Gastrocnemius medialis (tissue), 4 donors: ENCODE results near the gene TOR1AIP2. TPM values are rescaled to one million over a fixed set of nuclear protein-coding genes. Genes with fewer than 3 reads are reported as not detected.

Source experiments
- ATAC-seq, 2 donors: fragments of 150-250 bp; one replicate each; pipeline ENCODE4 v1.9.1; 2016
- DNase-seq, 2 donors: peaks; one replicate each; pipeline ENCODE4 v3.0.0-alpha.2; 2019
- H3K27ac ChIP-seq, 4 donors: fragments of 200-600 bp; sonication (generic); 1 replicate in 1 of 4; 2 replicates in 3 of 4; pipeline ENCODE4 v1.5.1; 2016 to 2018; ENCODE audit warnings: mild to moderate bottlenecking in 2 of 4, moderate library complexity in 1 of 4
- H3K27me3 ChIP-seq, 3 donors: fragments of 200-600 bp; sonication (generic) in 2 of 3; 1 replicate in 1 of 3; 2 replicates in 2 of 3; pipeline versions ENCODE4 v1.5.1 to v1.6.0; 2016 to 2019; ENCODE audit warnings: mild to moderate bottlenecking in 1 of 3, moderate library complexity in 1 of 3
- H3K36me3 ChIP-seq, 2 donors: fragments of 200-600 bp; sonication (generic) in 1 of 2; one replicate each; pipeline ENCODE4 v1.5.1; 2017 to 2018
- H3K4me1 ChIP-seq, 2 donors: fragments of 200-600 bp; sonication (generic) in 1 of 2; one replicate each; pipeline ENCODE4 v1.5.1; 2016 to 2017; ENCODE audit warnings: mild to moderate bottlenecking in 2 of 2
- H3K4me3 ChIP-seq, 4 donors: fragments of 200-600 bp; sonication (generic) in 3 of 4; 1 replicate in 1 of 4; 2 replicates in 3 of 4; pipeline ENCODE4 v1.5.1; 2016 to 2019; ENCODE audit warnings: mild to moderate bottlenecking in 2 of 4
- H3K9me3 ChIP-seq, 3 donors: fragments of 200-600 bp; sonication (generic) in 2 of 3; 1 replicate in 1 of 3; 2 replicates in 2 of 3; pipeline ENCODE4 v1.5.1; 2016 to 2019
- POLR2A ChIP-seq, 2 donors: fragments of 450-650 bp; IDR thresholded peaks; one replicate each; pipeline ENCODE4 v1.6.1; 2017; ENCODE audit warnings: antibody characterized with exemption in 2 of 2, mild to moderate bottlenecking in 2 of 2, moderate library complexity in 2 of 2
- in situ Hi-C, 4 donors: fragments of 200-750 bp; cut with MboI; loops; one replicate each; pipeline versions ENCODE4 v1.15.0 to v1.8.0; 2017; ENCODE audit warnings: low sequenced_read_pairs in 4 of 4
- intact Hi-C: fragments of 100-400 bp; cut with DNase I; formaldehyde crosslinking; loops from one replicate; pipeline ENCODE4 v1.15.1; 2023; ENCODE audit warnings: low total_unique reads
- total RNA-seq, 4 donors: library from RNA; depleted of rRNA; stranded (reverse); fragments of >200 nt; gene quantifications; one replicate each; pipeline versions ENCODE4 v1.1.0 to v1.2.3, GENCODE V29; 2016
- TF ChIP-seq, protein P1 (sequence below), 5 experiments: fragments of 450-650 bp in 3 of 5; fragments of 200-600 bp in 2 of 5; sonication (generic) in 2 of 5; IDR thresholded peaks in 4 of 5; conservative IDR thresholded peaks in 1 of 5; 1 replicate in 4 of 5; 2 replicates in 1 of 5; pipeline ENCODE4 v1.5.1; 2016 to 2019; ENCODE audit warnings: antibody characterized with exemption in 5 of 5, mild to moderate bottlenecking in 3 of 5, moderate library complexity in 3 of 5

The TOR1AIP2 gene
- total RNA-seq, 4 donors from 2014 or later: 78.7 to 274 (median 129) TPM

DNA sequence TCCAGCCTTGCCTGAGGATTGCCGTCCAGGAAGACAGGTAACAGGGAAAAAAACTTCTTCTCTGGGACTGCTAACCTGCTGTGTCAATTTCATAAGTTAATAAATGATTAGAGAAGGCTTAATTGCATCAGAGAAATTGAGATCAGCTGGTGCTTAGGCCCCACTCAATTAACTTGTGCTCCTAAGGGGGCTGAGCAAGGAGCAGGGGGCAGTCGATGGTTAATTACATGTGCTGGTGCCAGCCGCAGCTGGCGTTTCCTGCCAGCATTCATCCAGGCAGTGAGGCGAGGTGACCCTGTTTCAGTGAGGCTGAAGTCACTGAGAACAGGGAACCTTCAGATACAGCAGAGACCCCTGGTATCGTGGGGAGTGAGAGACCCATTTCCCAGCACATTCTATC, 74.5 kb downstream of the TOR1AIP2 start:
- no peak for ATAC-seq
- H3K27me3 ChIP-seq: no peaks in the 10 kb centered on the region
- H3K36me3 ChIP-seq: no peaks in the 10 kb centered on the region
- in situ Hi-C loops: loop anchor here in 3 of 4 donors (10.0 to 25.0 kb wide), 2 partner anchors 88 to 716 kb away; partner anchors contain the start of gene TOR3A (in 1 of the 3)
- no peaks in the 10 kb centered on the region for H3K9me3 ChIP-seq
- no peak overlapping the region for H3K27ac ChIP-seq
- no peak for TF ChIP-seq POLR2A (IDR thresholded peaks at IDR 0.05)
- TF ChIP-seq, protein P1, sequence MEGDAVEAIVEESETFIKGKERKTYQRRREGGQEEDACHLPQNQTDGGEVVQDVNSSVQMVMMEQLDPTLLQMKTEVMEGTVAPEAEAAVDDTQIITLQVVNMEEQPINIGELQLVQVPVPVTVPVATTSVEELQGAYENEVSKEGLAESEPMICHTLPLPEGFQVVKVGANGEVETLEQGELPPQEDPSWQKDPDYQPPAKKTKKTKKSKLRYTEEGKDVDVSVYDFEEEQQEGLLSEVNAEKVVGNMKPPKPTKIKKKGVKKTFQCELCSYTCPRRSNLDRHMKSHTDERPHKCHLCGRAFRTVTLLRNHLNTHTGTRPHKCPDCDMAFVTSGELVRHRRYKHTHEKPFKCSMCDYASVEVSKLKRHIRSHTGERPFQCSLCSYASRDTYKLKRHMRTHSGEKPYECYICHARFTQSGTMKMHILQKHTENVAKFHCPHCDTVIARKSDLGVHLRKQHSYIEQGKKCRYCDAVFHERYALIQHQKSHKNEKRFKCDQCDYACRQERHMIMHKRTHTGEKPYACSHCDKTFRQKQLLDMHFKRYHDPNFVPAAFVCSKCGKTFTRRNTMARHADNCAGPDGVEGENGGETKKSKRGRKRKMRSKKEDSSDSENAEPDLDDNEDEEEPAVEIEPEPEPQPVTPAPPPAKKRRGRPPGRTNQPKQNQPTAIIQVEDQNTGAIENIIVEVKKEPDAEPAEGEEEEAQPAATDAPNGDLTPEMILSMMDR (IDR thresholded peaks at IDR 0.05 in 4 of 5, conservative IDR thresholded peaks at IDR 0.05 in 1 of 5): no peak
- peaks cover 0 to 5% of the 10 kb centered on the region in 2 donors for H3K4me1 ChIP-seq
- no peak for DNase-seq
- intact Hi-C loops: no loop called here
- no peak overlapping the region for H3K4me3 ChIP-seq

DNA sequence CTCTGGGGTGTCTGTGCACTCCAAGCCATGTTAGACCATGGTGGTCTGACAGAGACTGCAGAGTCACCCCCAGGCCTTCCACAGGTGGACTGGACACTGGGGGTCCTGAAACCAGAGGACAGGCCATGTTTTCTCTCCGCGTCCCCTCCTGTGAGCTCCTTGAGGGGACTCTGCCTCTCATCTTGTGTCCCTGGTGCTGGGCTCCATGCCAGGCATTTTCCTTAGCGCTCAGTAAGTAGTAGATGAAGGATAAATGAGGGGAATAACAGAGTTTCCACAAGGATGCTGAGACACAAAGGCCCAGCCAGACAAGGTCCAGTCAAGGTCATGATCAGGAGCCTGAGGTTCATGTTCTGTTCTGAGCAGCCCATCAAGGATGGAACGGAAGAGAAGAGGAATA, 77.1 kb downstream of the TOR1AIP2 start:
- TF ChIP-seq, protein P1 (IDR thresholded peaks at IDR 0.05 in 4 of 5, conservative IDR thresholded peaks at IDR 0.05 in 1 of 5): no peak
- TF ChIP-seq POLR2A (IDR thresholded peaks at IDR 0.05): no peak
- H3K27ac ChIP-seq: no peak overlapping the region
- no peaks in the 10 kb centered on the region for H3K36me3 ChIP-seq
- intact Hi-C loops: no loop called here
- H3K9me3 ChIP-seq: no peaks in the 10 kb centered on the region
- H3K4me1 ChIP-seq: peaks cover 0 to 5% of the 10 kb centered on the region in 2 donors
- in situ Hi-C loops: loop anchor here in 3 of 4 donors (10.0 to 25.0 kb wide), 2 partner anchors 86 to 713 kb away; partner anchors contain the start of gene TOR3A (in 1 of the 3)
- no peaks in the 10 kb centered on the region for H3K27me3 ChIP-seq
- H3K4me3 ChIP-seq: no peak overlapping the region
- ATAC-seq (no peak), DNase-seq (no peak)

DNA sequence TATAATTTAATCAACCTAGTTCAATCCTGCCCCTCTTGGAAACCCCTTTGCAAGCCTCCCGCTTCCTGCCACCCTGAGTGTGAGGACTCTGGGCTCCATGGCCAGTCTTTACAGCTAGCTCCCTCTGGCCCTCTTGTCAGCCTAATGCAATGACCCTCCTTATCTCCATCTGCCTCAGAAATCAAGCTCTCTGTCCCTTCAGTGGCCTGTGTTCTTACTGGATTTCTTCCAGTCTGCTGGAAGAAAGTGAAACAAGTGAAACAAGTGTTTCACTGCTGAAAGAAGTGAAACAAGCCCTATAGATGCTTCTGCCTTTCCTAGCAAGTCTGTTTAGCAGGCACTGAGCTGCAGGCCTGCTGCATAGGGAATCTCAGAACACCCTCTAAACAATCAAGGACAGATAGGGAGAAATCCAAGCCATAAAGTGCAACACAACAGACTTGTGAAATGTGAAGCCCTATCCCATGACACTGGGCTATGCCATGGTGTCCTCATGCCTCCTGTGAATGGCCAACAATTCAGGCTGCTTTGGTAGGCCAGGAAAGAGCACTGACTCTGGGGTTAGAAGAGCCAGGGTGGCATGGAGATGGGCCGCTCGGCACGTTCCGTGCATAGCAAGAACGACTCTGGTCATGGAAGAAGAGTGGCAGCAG, 78.6 kb downstream of the TOR1AIP2 start:
- no peak for TF ChIP-seq POLR2A (IDR thresholded peaks at IDR 0.05)
- TF ChIP-seq, protein P1 (IDR thresholded peaks at IDR 0.05 in 4 of 5, conservative IDR thresholded peaks at IDR 0.05 in 1 of 5): no peak
- Histone ChIP-seq H3K9me3 (no peaks in the 10 kb centered on the region), H3K27ac (peak overlapping the region in 1 of 4 donors; percentile 37), H3K4me1 (peaks cover 0 to 5% of the 10 kb centered on the region in 2 donors), H3K36me3 (no peaks in the 10 kb centered on the region), H3K27me3 (no peaks in the 10 kb centered on the region), H3K4me3 (no peak overlapping the region)
- in situ Hi-C loops (no loop called here), intact Hi-C loops (no loop called here)
- DNase-seq: no peak
- peak; percentile 60 to 63 for ATAC-seq

DNA sequence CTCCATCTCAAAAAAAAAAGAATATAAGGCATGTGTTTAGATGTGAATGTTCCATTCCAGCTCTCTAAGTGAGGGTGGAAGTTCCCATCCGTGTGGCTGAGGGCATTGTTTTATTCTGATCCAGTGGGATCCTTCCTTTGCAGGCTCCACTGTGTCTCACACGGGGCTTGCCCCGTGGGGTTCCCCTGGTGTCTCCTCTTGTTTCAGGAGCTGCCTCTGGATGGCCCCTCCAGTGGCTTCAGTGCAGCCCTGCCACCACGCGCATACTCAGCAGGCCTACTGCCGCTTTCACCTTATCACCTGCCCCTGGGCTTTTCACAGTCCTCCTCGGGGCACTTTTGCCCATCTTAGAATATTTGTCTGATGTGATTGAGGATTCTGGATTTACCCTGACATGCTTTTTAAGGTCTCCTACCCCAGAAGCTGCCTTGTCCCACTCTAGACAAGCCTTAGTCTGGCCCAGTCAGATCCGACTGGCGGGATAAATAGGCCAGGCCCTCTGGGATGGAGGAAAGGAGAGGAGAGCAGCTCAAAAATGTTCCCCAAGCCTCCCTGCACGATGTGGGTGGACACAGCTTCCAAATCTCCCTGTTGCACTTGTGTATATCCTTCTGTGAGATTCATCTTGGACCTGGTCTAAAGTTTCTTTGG, 79.3 kb downstream of the TOR1AIP2 start:
- TF ChIP-seq, protein P1 (IDR thresholded peaks at IDR 0.05 in 4 of 5, conservative IDR thresholded peaks at IDR 0.05 in 1 of 5): no peak
- no peak for TF ChIP-seq POLR2A (IDR thresholded peaks at IDR 0.05)
- H3K27ac ChIP-seq: no peak overlapping the region
- no peak for DNase-seq
- no peaks in the 10 kb centered on the region for H3K27me3 ChIP-seq
- intact Hi-C loops: no loop called here
- no peak for ATAC-seq
- H3K9me3 ChIP-seq: no peaks in the 10 kb centered on the region
- no peak overlapping the region for H3K4me3 ChIP-seq
- peaks cover 0 to 5% of the 10 kb centered on the region in 2 donors for H3K4me1 ChIP-seq
- in situ Hi-C loops: no loop called here
- H3K36me3 ChIP-seq: no peaks in the 10 kb centered on the region
